ENCODE results near the gene FAR2. TPM values are rescaled to one million over a fixed set of nuclear protein-coding genes. Genes with fewer than 3 reads are reported as not detected.
A peak's percentile ranks its signal among the peaks of the same experiment; 100 is the strongest.
"Not testable (repeated sequence)": the region's sequence is repeated elsewhere in the genome, so short reads cannot be mapped to it uniquely, and the experiment has no call there.

FAR2 gene
- total RNA-seq, 1 donor, result 22.5 TPM

DNA sequence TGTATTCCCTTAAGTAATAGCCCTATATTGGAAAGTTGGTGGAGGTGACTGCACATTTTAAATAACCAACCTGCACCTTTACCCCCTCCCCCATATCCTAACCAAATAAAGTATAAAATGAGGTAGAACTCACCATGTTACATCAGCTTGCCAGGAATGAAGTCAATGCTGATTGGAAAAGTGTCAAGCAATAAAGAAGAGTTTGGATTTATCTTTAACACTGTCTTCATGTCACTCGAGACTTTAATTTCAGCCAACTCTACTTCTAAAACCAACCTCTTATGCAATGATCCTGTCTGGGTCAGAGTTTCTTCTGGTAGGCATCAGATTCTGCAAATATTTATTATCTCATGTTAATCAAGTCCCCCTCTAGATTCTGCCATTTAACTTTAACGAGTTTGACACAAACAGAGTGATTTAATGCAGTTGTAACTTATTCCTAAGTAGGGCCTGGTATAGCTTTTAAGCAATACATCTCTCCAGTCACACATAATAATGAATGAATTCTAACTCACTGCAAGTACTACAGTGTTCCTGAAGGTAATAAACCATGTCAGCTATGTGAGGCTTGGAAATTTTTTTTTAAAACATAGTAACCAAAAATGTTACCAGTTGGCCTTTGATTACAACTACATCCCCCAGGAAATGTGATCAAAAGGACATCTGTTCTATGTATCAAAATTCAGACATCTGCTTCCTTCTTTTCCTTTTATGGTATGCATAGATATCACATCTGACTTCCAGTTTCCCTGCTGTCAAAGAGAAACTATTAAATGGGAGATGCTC lies 133.1 kb downstream of the FAR2 start:
- no peak overlapping the region for H3K4me3 ChIP-seq (ENCODE audit: low read depth, low read length)
- TF ChIP-seq, protein P1, sequence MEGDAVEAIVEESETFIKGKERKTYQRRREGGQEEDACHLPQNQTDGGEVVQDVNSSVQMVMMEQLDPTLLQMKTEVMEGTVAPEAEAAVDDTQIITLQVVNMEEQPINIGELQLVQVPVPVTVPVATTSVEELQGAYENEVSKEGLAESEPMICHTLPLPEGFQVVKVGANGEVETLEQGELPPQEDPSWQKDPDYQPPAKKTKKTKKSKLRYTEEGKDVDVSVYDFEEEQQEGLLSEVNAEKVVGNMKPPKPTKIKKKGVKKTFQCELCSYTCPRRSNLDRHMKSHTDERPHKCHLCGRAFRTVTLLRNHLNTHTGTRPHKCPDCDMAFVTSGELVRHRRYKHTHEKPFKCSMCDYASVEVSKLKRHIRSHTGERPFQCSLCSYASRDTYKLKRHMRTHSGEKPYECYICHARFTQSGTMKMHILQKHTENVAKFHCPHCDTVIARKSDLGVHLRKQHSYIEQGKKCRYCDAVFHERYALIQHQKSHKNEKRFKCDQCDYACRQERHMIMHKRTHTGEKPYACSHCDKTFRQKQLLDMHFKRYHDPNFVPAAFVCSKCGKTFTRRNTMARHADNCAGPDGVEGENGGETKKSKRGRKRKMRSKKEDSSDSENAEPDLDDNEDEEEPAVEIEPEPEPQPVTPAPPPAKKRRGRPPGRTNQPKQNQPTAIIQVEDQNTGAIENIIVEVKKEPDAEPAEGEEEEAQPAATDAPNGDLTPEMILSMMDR (IDR thresholded peaks at IDR 0.05; ENCODE audit: insufficient read depth, low read length), result no peak
- DNase-seq (ENCODE audit: low read depth), result no peak

DNA sequence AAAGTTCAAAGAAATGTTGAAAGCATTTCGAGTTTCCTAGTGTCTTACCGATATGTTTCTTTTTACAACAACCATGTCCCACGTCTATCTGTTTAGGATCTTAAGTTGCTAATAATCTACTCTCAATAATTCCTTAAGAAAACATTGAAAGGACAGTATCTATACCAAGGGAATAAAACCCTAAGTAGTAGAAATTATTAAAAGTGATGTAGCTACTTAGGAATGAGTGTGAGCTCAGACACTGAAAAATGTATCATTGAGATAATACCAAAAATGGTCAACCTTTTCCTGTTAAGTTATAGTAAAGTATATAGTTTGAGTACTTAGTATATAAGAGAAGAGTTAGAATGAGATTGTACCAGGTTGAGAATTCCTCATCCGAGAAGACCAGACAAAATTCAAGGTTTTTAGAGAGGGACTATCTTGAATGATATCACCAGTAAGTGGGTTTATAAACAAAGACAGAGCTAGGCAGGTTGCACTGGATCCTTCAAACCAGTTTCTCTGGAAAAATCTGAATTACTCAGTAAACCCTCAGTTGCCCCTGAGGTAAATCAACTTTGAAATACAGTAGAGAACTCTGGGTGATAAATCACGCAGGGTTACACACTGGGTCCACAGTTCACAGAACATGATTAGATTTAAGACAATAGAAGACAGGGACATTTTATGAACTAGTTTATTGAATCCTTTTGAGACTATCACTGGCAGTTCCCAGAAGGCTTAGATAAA lies 135.1 kb downstream of the FAR2 start:
- H3K4me3 ChIP-seq (ENCODE audit: low read depth, low read length), result no peak overlapping the region
- peak; percentile 28 for DNase-seq (ENCODE audit: low read depth)
- TF ChIP-seq, protein P1 (IDR thresholded peaks at IDR 0.05; ENCODE audit: insufficient read depth, low read length), result no peak

DNA sequence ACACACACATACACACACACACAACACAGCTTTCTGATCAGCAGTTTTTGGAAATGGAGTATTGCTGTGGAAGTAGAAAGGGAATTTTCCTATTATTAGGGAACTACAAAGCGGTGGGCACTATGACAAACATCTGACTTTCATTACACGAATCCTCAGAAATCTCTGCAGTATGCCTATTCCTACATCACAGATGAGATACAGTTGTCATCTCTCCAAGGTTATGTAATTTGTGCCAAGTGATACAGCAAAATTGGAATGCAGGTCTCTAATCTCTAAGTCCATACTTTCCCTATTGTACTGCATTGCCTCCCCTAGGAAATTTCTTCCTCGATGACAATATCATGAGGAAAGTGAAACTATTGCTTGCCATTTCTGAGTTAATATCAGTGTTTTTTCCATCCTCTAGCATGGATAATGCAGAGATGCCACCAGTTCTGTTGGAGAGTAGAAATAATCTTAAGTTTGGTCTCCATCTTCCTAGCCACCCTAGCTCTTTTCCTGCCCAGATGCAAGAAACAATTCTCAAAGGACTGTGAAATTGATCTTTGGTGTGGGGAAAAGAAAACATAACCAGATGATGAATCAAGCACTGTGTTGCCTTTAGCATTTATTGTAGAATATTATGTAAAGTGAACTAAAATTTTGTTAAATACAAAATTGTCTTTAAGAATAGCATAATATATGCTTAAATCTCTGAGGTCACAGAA lies 137.2 kb downstream of the FAR2 start:
- DNase-seq (ENCODE audit: low read depth), result peak; percentile 90
- TF ChIP-seq, protein P1 (IDR thresholded peaks at IDR 0.05; ENCODE audit: insufficient read depth, low read length), result no peak
- H3K4me3 ChIP-seq (ENCODE audit: low read depth, low read length), result no peak overlapping the region

DNA sequence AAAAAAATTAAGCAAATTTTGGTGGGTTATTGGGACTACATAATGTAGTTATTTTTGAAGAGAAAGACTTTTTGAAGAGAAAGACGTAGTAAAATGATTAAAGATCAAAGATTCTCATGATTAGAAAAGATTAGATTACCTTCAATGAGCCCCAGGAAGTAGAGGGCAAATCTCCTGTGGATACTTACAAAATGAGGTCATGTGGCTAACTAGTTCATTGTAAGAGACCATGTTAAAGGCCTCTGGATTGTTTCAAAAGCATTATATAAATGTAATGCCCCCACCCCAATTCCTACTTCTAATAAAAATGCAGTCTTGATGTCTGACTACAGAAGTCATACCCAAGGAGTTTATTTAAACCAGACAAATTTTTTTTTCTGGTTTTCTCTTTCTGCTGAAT lies 138.5 kb downstream of the FAR2 start:
- TF ChIP-seq, protein P1 (IDR thresholded peaks at IDR 0.05; ENCODE audit: insufficient read depth, low read length), result no peak
- H3K4me3 ChIP-seq (ENCODE audit: low read depth, low read length), result no peak overlapping the region
- no peak for DNase-seq (ENCODE audit: low read depth)

DNA sequence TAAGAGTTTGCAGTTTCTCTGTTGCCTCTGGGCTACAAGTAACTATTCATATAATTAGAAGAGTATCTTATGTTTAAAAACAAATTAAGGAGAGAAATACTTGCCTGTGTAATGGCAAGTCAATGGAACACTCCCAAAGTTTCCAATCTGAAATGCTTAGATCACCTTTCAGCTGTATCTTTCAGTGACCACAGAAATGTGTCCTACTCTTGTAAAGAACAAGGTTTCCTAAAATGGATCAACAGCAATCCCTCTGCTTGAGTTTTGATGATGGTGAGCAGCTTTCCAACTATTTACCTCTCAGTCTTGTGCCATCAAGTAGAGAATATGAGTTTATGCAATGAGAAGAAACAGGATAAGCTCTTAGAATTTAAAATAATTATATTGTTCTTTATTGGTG lies 139.0 kb downstream of the FAR2 start:
- no peak for DNase-seq (ENCODE audit: low read depth)
- TF ChIP-seq, protein P1 (IDR thresholded peaks at IDR 0.05; ENCODE audit: insufficient read depth, low read length), result no peak

DNA sequence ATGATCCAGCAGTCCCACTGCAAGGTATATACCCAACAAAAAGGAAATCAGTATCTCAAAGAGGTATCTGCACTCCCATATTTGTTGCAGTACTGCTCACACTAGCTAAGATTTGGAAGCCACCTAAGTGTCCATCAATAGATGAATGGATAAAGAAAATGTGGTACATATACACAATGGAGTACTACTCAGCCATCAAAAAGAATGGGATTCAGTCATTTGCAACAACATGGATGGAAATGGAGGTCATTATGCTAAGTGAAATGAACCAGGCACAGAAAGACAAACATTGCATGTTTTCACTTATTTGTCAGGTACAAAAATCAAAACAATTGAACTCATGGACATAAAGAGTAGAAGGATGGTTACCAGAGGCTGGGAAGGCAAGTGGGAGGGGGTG lies 141.4 kb downstream of the FAR2 start:
- not testable (repeated sequence) for DNase-seq (ENCODE audit: low read depth); H3K4me3 ChIP-seq (ENCODE audit: low read depth, low read length)

More for the DNA sequence above, 139.0 kb downstream of the FAR2 start:
- no peak overlapping the region for H3K4me3 ChIP-seq (ENCODE audit: low read depth, low read length)

DNA sequence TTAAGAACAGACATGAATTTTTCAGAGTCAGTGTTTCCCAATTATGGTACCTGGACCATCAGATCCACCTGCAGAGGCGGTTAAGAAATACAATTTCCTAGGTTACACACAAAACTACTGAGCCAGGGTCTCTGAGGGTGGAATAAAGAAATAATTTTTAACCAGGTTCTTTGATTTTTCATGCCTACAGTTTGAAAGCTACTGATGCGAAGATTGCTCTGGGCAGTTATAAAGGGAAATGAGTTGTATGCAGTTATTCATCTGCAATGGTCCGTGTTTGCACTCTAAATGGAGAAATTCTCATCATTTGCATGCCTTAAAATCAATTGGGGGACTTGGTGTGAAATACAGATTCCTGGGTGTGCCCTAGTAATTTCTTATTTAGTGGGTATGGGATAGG lies 142.1 kb downstream of the FAR2 start:
- DNase-seq (ENCODE audit: low read depth), result no peak
- no peak overlapping the region for H3K4me3 ChIP-seq (ENCODE audit: low read depth, low read length)
- TF ChIP-seq, protein P1 (IDR thresholded peaks at IDR 0.05; ENCODE audit: insufficient read depth, low read length), result no peak
